ENCODE data around the gene SZRD1.

DNA sequence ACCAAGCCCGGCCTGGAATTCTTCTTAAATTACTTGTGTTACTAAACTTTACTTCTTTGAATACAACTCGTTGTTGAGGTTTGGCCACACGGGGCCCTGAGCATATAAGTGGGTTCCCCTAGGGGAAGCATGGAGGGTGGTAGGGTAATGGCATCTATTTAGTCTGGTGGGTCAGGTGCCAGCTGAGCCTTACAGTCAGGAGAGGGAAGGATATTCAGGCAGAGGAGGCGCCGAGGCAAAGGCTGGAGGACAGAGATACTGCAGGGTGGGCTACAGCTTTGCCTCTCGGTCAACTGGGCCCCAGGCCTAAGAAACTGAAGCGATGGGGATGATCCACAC, 73.1 kb downstream of the SZRD1 start:
- TF ChIP-seq, protein P1, sequence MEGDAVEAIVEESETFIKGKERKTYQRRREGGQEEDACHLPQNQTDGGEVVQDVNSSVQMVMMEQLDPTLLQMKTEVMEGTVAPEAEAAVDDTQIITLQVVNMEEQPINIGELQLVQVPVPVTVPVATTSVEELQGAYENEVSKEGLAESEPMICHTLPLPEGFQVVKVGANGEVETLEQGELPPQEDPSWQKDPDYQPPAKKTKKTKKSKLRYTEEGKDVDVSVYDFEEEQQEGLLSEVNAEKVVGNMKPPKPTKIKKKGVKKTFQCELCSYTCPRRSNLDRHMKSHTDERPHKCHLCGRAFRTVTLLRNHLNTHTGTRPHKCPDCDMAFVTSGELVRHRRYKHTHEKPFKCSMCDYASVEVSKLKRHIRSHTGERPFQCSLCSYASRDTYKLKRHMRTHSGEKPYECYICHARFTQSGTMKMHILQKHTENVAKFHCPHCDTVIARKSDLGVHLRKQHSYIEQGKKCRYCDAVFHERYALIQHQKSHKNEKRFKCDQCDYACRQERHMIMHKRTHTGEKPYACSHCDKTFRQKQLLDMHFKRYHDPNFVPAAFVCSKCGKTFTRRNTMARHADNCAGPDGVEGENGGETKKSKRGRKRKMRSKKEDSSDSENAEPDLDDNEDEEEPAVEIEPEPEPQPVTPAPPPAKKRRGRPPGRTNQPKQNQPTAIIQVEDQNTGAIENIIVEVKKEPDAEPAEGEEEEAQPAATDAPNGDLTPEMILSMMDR (IDR thresholded peaks at IDR 0.05): no peak
- no peak for TF ChIP-seq POLR2A (IDR thresholded peaks at IDR 0.05)
